GM12875 (cell line): ENCODE measurements around the gene PCBP3.

ENCODE experiments used
- H3K4me3 ChIP-seq: one replicate; pipeline ENCODE4 v1.5.1; 2011; ENCODE audit warnings: low read depth, low read length, control low read depth
- TF ChIP-seq, protein P1 (sequence below): IDR thresholded peaks from 2 replicates; pipeline ENCODE4 v1.5.1; 2011; ENCODE audit warnings: low read depth, mild to moderate bottlenecking, control low read depth, inconsistent platforms, low read length, moderate library complexity, borderline replicate concordance; ENCODE audit not compliant: insufficient read depth

PCBP3 gene

DNA sequence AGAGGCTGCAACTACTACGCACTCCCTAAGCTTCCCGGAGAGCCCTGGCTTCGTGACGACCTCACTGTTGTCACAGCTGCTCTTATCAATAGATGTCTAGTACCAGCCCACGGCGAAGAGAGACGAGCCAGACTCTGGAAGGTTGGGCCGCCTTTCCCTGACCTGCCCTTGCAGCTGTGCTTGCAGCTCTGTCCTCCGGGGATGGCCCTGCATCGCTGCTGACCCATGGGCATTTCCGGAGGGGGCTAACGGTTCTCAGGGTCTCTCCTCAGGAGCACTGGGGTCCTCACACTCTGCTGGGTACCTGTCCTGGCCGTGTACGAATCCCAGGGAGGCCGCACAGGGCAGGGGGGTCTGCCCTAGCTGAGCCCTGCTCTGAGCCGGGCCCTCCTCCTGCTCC is 244.3 kb downstream of the PCBP3 start:
- no peak overlapping the region for H3K4me3 ChIP-seq
- TF ChIP-seq, protein P1, sequence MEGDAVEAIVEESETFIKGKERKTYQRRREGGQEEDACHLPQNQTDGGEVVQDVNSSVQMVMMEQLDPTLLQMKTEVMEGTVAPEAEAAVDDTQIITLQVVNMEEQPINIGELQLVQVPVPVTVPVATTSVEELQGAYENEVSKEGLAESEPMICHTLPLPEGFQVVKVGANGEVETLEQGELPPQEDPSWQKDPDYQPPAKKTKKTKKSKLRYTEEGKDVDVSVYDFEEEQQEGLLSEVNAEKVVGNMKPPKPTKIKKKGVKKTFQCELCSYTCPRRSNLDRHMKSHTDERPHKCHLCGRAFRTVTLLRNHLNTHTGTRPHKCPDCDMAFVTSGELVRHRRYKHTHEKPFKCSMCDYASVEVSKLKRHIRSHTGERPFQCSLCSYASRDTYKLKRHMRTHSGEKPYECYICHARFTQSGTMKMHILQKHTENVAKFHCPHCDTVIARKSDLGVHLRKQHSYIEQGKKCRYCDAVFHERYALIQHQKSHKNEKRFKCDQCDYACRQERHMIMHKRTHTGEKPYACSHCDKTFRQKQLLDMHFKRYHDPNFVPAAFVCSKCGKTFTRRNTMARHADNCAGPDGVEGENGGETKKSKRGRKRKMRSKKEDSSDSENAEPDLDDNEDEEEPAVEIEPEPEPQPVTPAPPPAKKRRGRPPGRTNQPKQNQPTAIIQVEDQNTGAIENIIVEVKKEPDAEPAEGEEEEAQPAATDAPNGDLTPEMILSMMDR, result no peak

DNA sequence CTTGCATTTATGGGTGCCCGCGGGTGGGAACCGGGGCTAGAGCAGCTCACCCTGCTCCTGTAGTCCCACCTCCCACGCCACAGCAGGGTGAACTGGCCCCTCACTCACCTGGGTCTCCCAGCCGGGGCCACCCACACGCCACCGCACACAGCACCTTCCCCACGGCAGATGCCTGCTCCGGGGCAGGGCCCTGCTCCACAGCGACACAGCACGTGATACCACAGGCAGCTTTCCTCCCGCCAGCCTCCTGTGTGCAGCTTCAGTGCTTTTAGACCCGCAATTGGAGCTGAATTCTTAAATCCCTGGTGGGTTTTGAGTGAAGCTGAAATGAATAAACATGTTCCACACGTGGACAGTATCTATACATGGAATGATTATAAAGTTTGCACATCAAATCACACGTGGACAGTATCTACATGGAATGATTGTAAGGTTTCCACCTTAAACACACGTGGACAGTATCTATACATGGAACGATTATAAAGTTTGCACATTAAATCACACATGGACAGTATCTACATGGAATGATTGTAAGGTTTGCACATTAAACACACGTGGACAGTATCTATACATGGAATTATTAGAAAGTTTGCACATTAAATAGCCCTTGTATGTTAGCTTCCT is 245.0 kb downstream of the PCBP3 start:
- TF ChIP-seq, protein P1, result no peak
- no peak overlapping the region for H3K4me3 ChIP-seq

DNA sequence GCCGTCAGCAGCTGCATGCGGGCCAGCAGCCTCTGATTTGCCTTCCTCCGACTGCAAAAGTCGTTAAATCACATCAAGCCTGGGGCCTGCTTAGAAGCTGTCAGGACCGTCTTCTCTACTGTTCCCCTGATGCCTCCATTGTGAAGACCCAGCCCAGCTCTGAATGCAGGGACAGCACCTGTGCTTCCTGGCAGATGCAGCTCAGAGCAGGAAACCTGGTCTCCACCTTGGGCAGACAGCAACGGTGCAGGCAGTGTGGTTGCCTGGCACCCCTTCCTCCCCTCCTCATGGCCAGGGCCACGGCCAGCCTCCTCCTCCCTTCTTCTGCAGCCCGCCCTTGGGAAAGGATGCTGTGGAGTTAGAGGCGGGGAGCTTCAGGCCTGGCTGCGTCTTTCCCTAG is 245.7 kb downstream of the PCBP3 start:
- TF ChIP-seq, protein P1, result no peak
- no peak overlapping the region for H3K4me3 ChIP-seq

DNA sequence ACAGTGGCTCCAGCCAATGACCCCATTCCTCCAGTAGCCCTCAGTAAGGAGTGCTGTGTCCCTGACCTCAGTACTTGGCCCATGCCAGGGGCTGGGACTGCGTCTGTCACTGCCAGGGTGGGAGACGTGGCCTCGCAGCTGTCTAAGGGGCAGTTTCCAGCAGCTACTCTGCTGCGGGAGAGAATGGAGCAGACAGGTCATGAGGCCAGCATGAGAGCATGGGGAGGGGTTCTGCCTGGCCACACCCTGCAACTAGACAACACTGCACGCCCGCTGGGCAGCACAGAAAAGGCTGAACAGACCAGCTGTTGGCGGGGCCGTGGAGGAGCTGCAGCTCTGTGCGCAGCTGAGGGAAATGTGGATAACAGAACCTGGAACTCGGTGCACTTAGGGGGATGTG is 246.4 kb downstream of the PCBP3 start:
- no peak overlapping the region for H3K4me3 ChIP-seq
- TF ChIP-seq, protein P1, result no peak

DNA sequence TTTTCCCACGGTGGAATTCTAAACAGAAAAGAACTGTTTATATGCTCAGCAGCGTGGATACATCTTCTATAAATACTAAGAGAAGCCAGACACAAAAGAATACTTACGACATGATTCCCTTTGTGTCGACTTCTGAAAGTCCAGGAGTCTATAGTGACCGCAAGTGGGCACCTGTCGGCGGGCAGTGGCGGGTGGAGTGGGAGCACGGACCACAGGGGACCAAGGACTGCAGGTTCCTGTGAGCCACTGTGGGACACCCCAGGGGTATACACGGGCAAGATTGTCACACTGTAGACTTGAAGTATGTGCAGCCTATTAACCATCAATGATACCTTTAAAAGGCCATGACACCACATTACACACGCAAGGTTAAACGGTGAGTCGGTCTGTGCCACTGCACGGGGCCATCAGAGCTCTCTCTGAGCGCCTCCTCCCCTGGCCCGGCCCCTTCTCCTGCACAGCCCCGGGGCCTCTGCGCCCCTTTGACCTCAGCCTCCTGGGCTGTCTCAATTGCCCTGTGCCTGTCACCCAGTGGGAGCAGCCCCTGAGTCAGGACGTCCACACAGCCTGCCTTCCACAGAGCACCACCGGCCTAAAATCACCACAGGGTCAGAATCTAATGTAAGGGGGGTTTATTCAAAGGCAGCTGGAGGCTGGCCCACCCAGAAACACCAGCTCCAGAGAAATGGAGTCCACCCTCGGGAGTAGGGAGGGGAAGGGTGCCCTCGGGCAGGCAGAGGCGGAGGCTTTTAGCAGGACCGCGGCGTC is 248.0 kb downstream of the PCBP3 start:
- TF ChIP-seq, protein P1, result no peak
- no peak overlapping the region for H3K4me3 ChIP-seq

DNA sequence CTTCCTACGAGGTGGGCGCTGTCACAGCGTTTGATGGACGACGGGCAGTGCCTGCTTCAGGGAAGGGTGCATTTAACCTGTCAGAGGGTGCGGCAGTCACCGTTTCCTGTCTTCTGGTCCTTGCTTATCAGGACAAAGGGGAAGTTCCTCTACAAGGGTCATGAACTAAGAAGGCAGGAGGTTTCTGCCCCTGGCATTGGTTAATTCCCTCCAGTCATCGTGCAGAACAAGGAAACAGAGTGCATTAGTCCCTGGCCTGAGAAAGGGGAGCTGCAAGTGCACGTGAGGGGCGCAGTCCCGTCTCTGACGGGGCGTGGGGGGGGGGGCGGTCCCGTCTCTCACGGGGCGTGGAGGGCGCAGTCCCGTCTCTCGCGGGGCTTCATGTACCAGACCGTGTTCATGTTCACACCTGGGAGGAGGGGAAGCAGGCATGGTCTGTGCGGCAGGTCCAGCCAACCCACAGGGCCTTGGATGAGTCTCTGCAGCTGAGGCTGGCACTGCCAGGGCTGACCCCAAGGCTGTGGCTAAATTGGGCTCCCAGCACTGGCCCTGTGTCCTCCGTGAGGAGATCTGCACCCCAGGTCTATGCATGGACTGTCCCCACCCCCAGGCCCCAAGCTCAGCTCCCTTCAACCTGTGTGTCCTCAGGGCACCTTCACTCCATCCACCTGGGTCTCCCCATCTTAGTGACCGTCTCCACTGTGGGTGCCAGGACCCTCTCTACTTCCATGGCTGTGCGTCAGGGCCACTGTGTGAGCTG is 248.8 kb downstream of the PCBP3 start:
- no peak overlapping the region for H3K4me3 ChIP-seq
- TF ChIP-seq, protein P1, result no peak
